CD8-positive, alpha-beta memory T cell (primary cell): Measurements from ENCODE around the gene RIMS3. TPM values are rescaled to one million over a fixed set of nuclear protein-coding genes. Genes with fewer than 3 reads are reported as not detected.

Experiments
- CTCF ChIA-PET: fragments of 350-600 bp; sonication (Branson Sonifier 250); formaldehyde crosslinking; loops from one replicate; lab custom pipeline; 2021; ENCODE audit warnings: antibody characterized with exemption; lab: Charles Lee
- POLR2A ChIA-PET: fragments of 350-600 bp; sonication (Branson Sonifier 250); formaldehyde crosslinking; loops from one replicate; lab custom pipeline; 2021; ENCODE audit warnings: antibody characterized with exemption; lab: Charles Lee
- DNase-seq, 5 donors: peaks; one replicate each; pipeline versions ENCODE4 v3.0.0 to v3.0.0-alpha.2; 2020 to 2022; ENCODE audit warnings: mixed read lengths in 1 of 5
- H3K27ac ChIP-seq: one replicate; pipeline ENCODE4 v1.7.0; 2013; ENCODE audit warnings: low read depth, mild to moderate bottlenecking, low read length, moderate library complexity
- H3K27me3 ChIP-seq: 2 replicates; pipeline ENCODE4 v1.7.0; 2013; ENCODE audit warnings: low read length, mild to moderate bottlenecking; ENCODE audit not compliant: insufficient read depth, poor library complexity, severe bottlenecking
- H3K36me3 ChIP-seq: 2 replicates; pipeline ENCODE4 v1.7.0; 2013; ENCODE audit warnings: mild to moderate bottlenecking, low read length, moderate library complexity; ENCODE audit not compliant: insufficient read depth
- H3K4me1 ChIP-seq: 2 replicates; pipeline ENCODE4 v1.7.0; 2013; ENCODE audit warnings: mild to moderate bottlenecking, low read length, moderate library complexity; ENCODE audit not compliant: insufficient read depth
- H3K4me3 ChIP-seq: 2 replicates; pipeline ENCODE4 v1.7.0; 2013; ENCODE audit warnings: mild to moderate bottlenecking, low read length
- H3K9me3 ChIP-seq: 2 replicates; pipeline ENCODE4 v1.7.0; 2013; ENCODE audit warnings: mild to moderate bottlenecking, low read length
- H3K27ac Mint-ChIP-seq, 8 donors: one replicate each; pipeline ENCODE4 v1.8.0; 2020 to 2021; ENCODE audit warnings: mixed read lengths in 8 of 8, mild to moderate bottlenecking in 6 of 8, inconsistent platforms in 3 of 8, moderate library complexity in 3 of 8
- H3K27me3 Mint-ChIP-seq, 2 donors: one replicate each; pipeline ENCODE4 v1.8.0; 2020 to 2021; ENCODE audit warnings: mixed read lengths in 2 of 2, mild to moderate bottlenecking in 1 of 2, moderate library complexity in 1 of 2
- H3K36me3 Mint-ChIP-seq, 3 donors: one replicate each; pipeline ENCODE4 v1.8.0; 2020 to 2021; ENCODE audit warnings: mixed read lengths in 3 of 3, inconsistent platforms in 1 of 3, mild to moderate bottlenecking in 1 of 3
- H3K4me1 Mint-ChIP-seq, 3 donors: one replicate each; pipeline ENCODE4 v1.8.0; 2020 to 2021; ENCODE audit warnings: mixed read lengths in 3 of 3, inconsistent platforms in 1 of 3, mild to moderate bottlenecking in 1 of 3
- H3K4me3 Mint-ChIP-seq, 7 donors: one replicate each; pipeline ENCODE4 v1.8.0; 2020 to 2021; ENCODE audit warnings: mixed read lengths in 7 of 7, mild to moderate bottlenecking in 6 of 7, moderate library complexity in 4 of 7, inconsistent platforms in 2 of 7
- H3K9me3 Mint-ChIP-seq, 5 donors: one replicate each; pipeline ENCODE4 v1.8.0; 2020 to 2022; ENCODE audit warnings: mixed read lengths in 5 of 5, mild to moderate bottlenecking in 3 of 5, moderate library complexity in 2 of 5, inconsistent platforms in 1 of 5
- polyA plus RNA-seq: library from polyadenylated mRNA; unstranded; fragments of 300-500 nt; fragmentation: Illumina TruSeq; gene quantifications from one replicate; pipeline ENCODE4 v1.2.3, GENCODE V29; 2021
- total RNA-seq, 2 experiments: library from RNA; stranded (reverse); gene quantifications; one replicate each; pipeline ENCODE4 v1.2.3, GENCODE V29; 2021

Gene RIMS3
- total and polyA plus RNA-seq, 3 experiments from 2014 or later: 1.4 to 5.4 (median 1.7) TPM

- CTCF ChIA-PET: no interaction called here
- H3K27me3 Mint-ChIP-seq: peaks cover 0 to 12% of the 10 kb centered on the region in 2 donors
- no peak overlapping the region for H3K27ac ChIP-seq
- H3K9me3 ChIP-seq: no peaks in the 10 kb centered on the region
- H3K27me3 ChIP-seq: no peaks in the 10 kb centered on the region
- H3K36me3 ChIP-seq: no peaks in the 10 kb centered on the region
- peaks cover 5 to 10% (median 8%) of the 10 kb centered on the region in 3 donors for H3K4me1 Mint-ChIP-seq
- POLR2A ChIA-PET: no interaction called here
- no peaks in the 10 kb centered on the region for H3K4me1 ChIP-seq
- no peaks in the 10 kb centered on the region for H3K9me3 Mint-ChIP-seq
- no peak overlapping the region for H3K27ac Mint-ChIP-seq
- no peak for DNase-seq
- no peak overlapping the region for H3K4me3 ChIP-seq
- no peak overlapping the region for H3K4me3 Mint-ChIP-seq
- no peaks in the 10 kb centered on the region for H3K36me3 Mint-ChIP-seq
Measured at GRCh38 chr1:40651138-40651857, 14.2 kb downstream of the RIMS3 start.

GRCh38 chr1:40650075-40650474 is 15.4 kb downstream of the RIMS3 start:
- Mint-ChIP-seq H3K4me3 (peak overlapping the region in 1 of 7 donors; percentile 12), H3K9me3 (no peaks in the 10 kb centered on the region), H3K27ac (peak overlapping the region in 1 of 8 donors; percentile 61)

DNA sequence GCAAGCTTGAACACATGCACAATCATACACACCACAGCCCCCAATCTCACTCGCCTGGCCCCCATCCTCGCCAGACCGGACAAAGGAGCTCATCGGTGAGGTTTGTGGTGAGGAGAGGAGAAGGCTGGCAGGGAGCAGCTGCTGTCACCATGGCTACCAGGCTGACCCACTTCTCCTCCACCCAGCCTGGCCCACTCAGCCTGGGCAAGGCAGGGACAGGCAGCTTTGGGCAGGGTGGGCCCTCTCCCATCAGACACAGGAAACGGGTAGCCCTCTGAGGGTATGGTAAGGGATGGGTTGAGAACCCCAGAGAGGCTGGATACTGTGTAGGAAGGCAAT is 15.9 kb downstream of the RIMS3 start:
- peaks cover 0 to 9% of the 10 kb centered on the region in 2 donors for H3K27me3 Mint-ChIP-seq
- ChIA-PET CTCF (no interaction called here), POLR2A (no interaction called here)
- H3K4me1 Mint-ChIP-seq: peaks cover 5 to 9% (median 6%) of the 10 kb centered on the region in 3 donors
- H3K4me3 ChIP-seq: no peak overlapping the region
- H3K4me3 Mint-ChIP-seq: peak overlapping the region in 2 of 7 donors; percentile 36 to 64
- no peaks in the 10 kb centered on the region for H3K36me3 ChIP-seq
- no peaks in the 10 kb centered on the region for H3K27me3 ChIP-seq
- no peaks in the 10 kb centered on the region for H3K36me3 Mint-ChIP-seq
- H3K9me3 ChIP-seq: no peaks in the 10 kb centered on the region
- H3K9me3 Mint-ChIP-seq: no peaks in the 10 kb centered on the region
- no peaks in the 10 kb centered on the region for H3K4me1 ChIP-seq
- H3K27ac Mint-ChIP-seq: peak overlapping the region in 2 of 8 donors; percentile 70 to 77
- no peak for DNase-seq
- no peak overlapping the region for H3K27ac ChIP-seq

More at GRCh38 chr1:40650075-40650474, 15.4 kb downstream of the RIMS3 start:
- Mint-ChIP-seq H3K27me3 (peaks cover 0 to 12% of the 10 kb centered on the region in 2 donors), H3K36me3 (no peaks in the 10 kb centered on the region), H3K4me1 (peaks cover 5 to 10% (median 8%) of the 10 kb centered on the region in 3 donors)
- no peaks in the 10 kb centered on the region for H3K9me3 ChIP-seq
- no peak overlapping the region for H3K4me3 ChIP-seq
- H3K27me3 ChIP-seq: no peaks in the 10 kb centered on the region
- H3K36me3 ChIP-seq: no peaks in the 10 kb centered on the region
- CTCF ChIA-PET: no interaction called here
- POLR2A ChIA-PET: no interaction called here
- no peak for DNase-seq
- no peak overlapping the region for H3K27ac ChIP-seq
- no peaks in the 10 kb centered on the region for H3K4me1 ChIP-seq

DNA sequence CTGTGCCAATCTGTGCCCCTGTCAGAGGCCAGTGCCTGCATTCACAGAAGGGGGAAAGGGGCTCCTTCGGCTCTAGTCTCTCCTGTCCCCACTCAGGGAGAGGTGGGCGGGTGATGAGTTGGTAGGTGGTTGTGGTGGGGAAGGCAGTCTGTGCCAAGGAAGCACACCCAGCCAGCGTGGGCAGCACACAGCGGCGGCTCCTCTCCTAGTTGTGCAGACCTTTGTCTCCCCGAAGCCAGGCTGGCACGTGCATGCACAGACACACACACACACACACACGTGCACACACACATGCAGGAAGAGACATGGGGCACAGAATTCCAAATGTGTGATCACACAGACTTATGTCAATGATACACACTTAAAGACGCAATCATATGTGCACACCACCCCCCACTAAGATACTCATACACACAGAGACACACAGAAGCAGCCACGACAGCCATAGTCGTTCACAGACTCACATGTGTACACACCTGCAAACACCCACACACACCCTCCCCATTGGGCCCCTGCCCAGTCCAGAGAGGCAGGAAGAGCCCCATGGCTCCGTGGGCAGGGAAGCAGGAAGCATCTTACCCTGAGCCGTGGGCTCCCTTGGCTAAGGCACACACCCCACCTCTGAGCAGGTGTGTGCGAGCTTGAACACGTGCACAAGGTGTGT is 16.4 kb downstream of the RIMS3 start:
- Mint-ChIP-seq H3K9me3 (no peaks in the 10 kb centered on the region), H3K36me3 (no peaks in the 10 kb centered on the region), H3K4me3 (peak overlapping the region in 4 of 7 donors; percentile 2 to 71 (median 50)), H3K4me1 (peaks cover 5 to 6% (median 5%) of the 10 kb centered on the region in 3 donors), H3K27me3 (peaks cover 0 to 7% of the 10 kb centered on the region in 2 donors), H3K27ac (peak overlapping the region in 3 of 8 donors; percentile 38 to 77 (median 70))
- no peaks in the 10 kb centered on the region for H3K9me3 ChIP-seq
- H3K27me3 ChIP-seq: no peaks in the 10 kb centered on the region
- H3K27ac ChIP-seq: no peak overlapping the region
- POLR2A ChIA-PET: no interaction called here
- H3K4me1 ChIP-seq: no peaks in the 10 kb centered on the region
- no peak for DNase-seq
- no peak overlapping the region for H3K4me3 ChIP-seq
- CTCF ChIA-PET: interaction anchor here (1.3 kb wide), 1 partner anchor 20 kb away, joined by 3 read pairs; no protein-coding TSS in a partner anchor
- no peaks in the 10 kb centered on the region for H3K36me3 ChIP-seq

- peak overlapping the region in 1 of 8 donors; percentile 40 for H3K27ac Mint-ChIP-seq
- ChIA-PET CTCF (interaction anchor here (1.3 kb wide), 1 partner anchor 21 kb away, joined by 3 read pairs; no protein-coding TSS in a partner anchor), POLR2A (no interaction called here)
- H3K4me3 Mint-ChIP-seq: no peak overlapping the region
- no peak overlapping the region for H3K27ac ChIP-seq
- H3K27me3 Mint-ChIP-seq: peaks cover 1 to 7% of the 10 kb centered on the region in 2 donors
- no peak overlapping the region for H3K4me3 ChIP-seq
- DNase-seq: no peak
- no peaks in the 10 kb centered on the region for H3K9me3 Mint-ChIP-seq
- no peaks in the 10 kb centered on the region for H3K36me3 ChIP-seq
- no peaks in the 10 kb centered on the region for H3K36me3 Mint-ChIP-seq
- no peaks in the 10 kb centered on the region for H3K27me3 ChIP-seq
- no peaks in the 10 kb centered on the region for H3K4me1 ChIP-seq
- no peaks in the 10 kb centered on the region for H3K9me3 ChIP-seq
- H3K4me1 Mint-ChIP-seq: peaks cover 5 to 6% (median 5%) of the 10 kb centered on the region in 3 donors
Measured at GRCh38 chr1:40648200-40648599, 17.3 kb downstream of the RIMS3 start.

GRCh38 chr1:40646315-40646714 is 19.2 kb downstream of the RIMS3 start:
- Mint-ChIP-seq H3K4me3 (no peak overlapping the region), H3K9me3 (no peaks in the 10 kb centered on the region), H3K4me1 (peaks cover 5 to 6% (median 5%) of the 10 kb centered on the region in 3 donors), H3K27ac (peak overlapping the region in 2 of 8 donors; percentile 43 to 52), H3K27me3 (peaks cover 1 to 7% of the 10 kb centered on the region in 2 donors), H3K36me3 (no peaks in the 10 kb centered on the region)
- ChIA-PET CTCF (interaction anchor here (1.3 kb wide), 2 partner anchors 14 to 128 kb away, joined by 3 to 5 read pairs; no protein-coding TSS in a partner anchor), POLR2A (no interaction called here)
- no peak for DNase-seq
- H3K4me3 ChIP-seq: no peak overlapping the region
- H3K9me3 ChIP-seq: no peaks in the 10 kb centered on the region
- H3K36me3 ChIP-seq: no peaks in the 10 kb centered on the region
- no peaks in the 10 kb centered on the region for H3K4me1 ChIP-seq
- no peak overlapping the region for H3K27ac ChIP-seq
- no peaks in the 10 kb centered on the region for H3K27me3 ChIP-seq

DNA sequence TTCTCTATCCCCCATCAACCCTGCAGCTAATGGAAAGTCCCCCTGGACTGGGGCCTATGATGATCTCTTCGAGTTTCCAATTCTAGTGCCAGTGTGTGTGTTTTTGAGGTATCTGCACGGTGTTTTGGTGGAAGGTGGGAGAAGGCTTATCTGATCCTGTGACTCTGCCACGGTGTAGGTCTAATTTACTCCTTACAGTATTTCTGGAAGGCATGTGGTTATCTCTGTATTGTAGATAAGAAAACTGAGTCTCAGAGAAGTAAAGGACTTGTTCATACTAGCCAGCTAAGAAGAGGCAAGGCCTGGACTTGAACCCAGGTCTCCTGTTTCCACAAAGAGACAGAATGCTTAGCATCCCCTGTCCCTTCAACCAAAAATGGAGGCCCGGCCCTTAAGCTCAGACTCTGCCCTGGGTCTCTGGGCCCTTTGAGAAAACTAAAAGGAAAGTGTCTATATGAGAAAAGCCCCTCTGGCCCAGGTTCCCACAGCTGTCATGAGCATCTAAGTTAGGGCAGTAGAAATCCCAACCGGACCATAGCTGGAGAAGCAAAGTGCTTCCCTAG is 20.3 kb downstream of the RIMS3 start:
- Histone ChIP-seq H3K27ac (no peak overlapping the region), H3K4me3 (no peak overlapping the region), H3K9me3 (no peaks in the 10 kb centered on the region), H3K27me3 (no peaks in the 10 kb centered on the region), H3K36me3 (no peaks in the 10 kb centered on the region), H3K4me1 (no peaks in the 10 kb centered on the region)
- Mint-ChIP-seq H3K36me3 (peaks cover 0 to 3% (median 0%) of the 10 kb centered on the region in 3 donors), H3K4me3 (no peak overlapping the region), H3K27ac (no peak overlapping the region), H3K9me3 (no peaks in the 10 kb centered on the region), H3K27me3 (peaks cover 1 to 7% of the 10 kb centered on the region in 2 donors), H3K4me1 (peaks cover 5 to 12% (median 6%) of the 10 kb centered on the region in 3 donors)
- CTCF ChIA-PET: interaction anchor here (1.3 kb wide), 1 partner anchor 13 kb away, joined by 3 read pairs; no protein-coding TSS in a partner anchor
- POLR2A ChIA-PET: no interaction called here
- DNase-seq: no peak
